GM23248 (cell line): Measurements from ENCODE around the gene MACC1. TPM values are rescaled to one million over a fixed set of nuclear protein-coding genes. Genes with fewer than 3 reads are reported as not detected.
A peak's percentile ranks its signal among the peaks of the same experiment; 100 is the strongest.

Experiments
- DNase-seq: peaks from one replicate; pipeline ENCODE4 v3.0.0-alpha.2; 2015
- H2AFZ ChIP-seq: fragments of 200-600 bp; sonication (generic); 2 replicates; pipeline ENCODE4 v1.6.1; 2016; ENCODE audit warnings: antibody characterized with exemption
- H3F3A ChIP-seq: fragments of 200-600 bp; sonication (generic); 2 replicates; pipeline ENCODE4 v1.6.1; 2016; ENCODE audit warnings: mild to moderate bottlenecking, antibody characterized with exemption, mixed run types; ENCODE audit not compliant: insufficient read depth
- H3K27ac ChIP-seq: fragments of 200-600 bp; sonication (generic); 2 replicates; pipeline ENCODE4 v1.5.1; 2016; ENCODE audit warnings: mild to moderate bottlenecking
- H3K27me3 ChIP-seq: fragments of 200-600 bp; sonication (generic); replicated peaks from 2 replicates; pipeline ENCODE4 v1.6.1; 2016; ENCODE audit warnings: mild to moderate bottlenecking; ENCODE audit not compliant: insufficient read depth
- H3K36me3 ChIP-seq: fragments of 200-600 bp; sonication (generic); 2 replicates; pipeline ENCODE4 v1.6.1; 2016; ENCODE audit warnings: low read depth, mild to moderate bottlenecking
- H3K4me1 ChIP-seq: fragments of 200-600 bp; sonication (generic); 2 replicates; pipeline ENCODE4 v1.6.1; 2016; ENCODE audit warnings: mild to moderate bottlenecking; ENCODE audit not compliant: insufficient read depth
- H3K4me2 ChIP-seq: fragments of 200-600 bp; sonication (generic); one replicate; pipeline ENCODE4 v1.6.1; 2016; ENCODE audit warnings: mild to moderate bottlenecking; ENCODE audit not compliant: unreplicated experiment
- H3K4me3 ChIP-seq: fragments of 200-600 bp; sonication (generic); 2 replicates; pipeline ENCODE4 v1.5.1; 2016; ENCODE audit warnings: mild to moderate bottlenecking
- H3K79me2 ChIP-seq: fragments of 200-600 bp; sonication (generic); 2 replicates; pipeline ENCODE4 v1.6.1; 2016; ENCODE audit warnings: mild to moderate bottlenecking; ENCODE audit not compliant: insufficient read depth
- H3K9ac ChIP-seq: fragments of 200-600 bp; sonication (generic); 2 replicates; pipeline ENCODE4 v1.6.1; 2016; ENCODE audit warnings: mild to moderate bottlenecking
- H3K9me2 ChIP-seq: fragments of 200-600 bp; sonication (generic); 2 replicates; pipeline ENCODE4 v1.6.1; 2016; ENCODE audit warnings: mixed run types, mild to moderate bottlenecking, moderate library complexity; ENCODE audit not compliant: insufficient read depth
- H3K9me3 ChIP-seq: fragments of 200-600 bp; sonication (generic); one replicate; pipeline ENCODE4 v1.6.1; 2017; ENCODE audit warnings: low read depth
- H4K20me1 ChIP-seq: fragments of 200-600 bp; sonication (generic); 2 replicates; pipeline ENCODE4 v1.6.0; 2016; ENCODE audit not compliant: insufficient read depth
- EZH2 ChIP-seq: fragments of 200-600 bp; sonication (generic); IDR thresholded peaks from 2 replicates; pipeline ENCODE4 v1.6.1; 2018; ENCODE audit warnings: antibody characterized with exemption, mild to moderate bottlenecking; ENCODE audit not compliant: insufficient read depth, poor library complexity, severe bottlenecking
- EZH2phosphoT487 ChIP-seq: fragments of 200-600 bp; sonication (generic); IDR thresholded peaks from 2 replicates; pipeline ENCODE4 v1.6.1; 2018; ENCODE audit warnings: antibody characterized with exemption, moderate library complexity, mild to moderate bottlenecking, low read depth; ENCODE audit not compliant: insufficient read depth
- WGBS, 2 experiments: methylation state at CpG; one replicate each; pipeline ENCODE4 v1.1.6; 2015 to 2017; ENCODE audit warnings: low lambda C conversion rate in 2 of 2, low coverage in 1 of 2; ENCODE audit errors: missing lambda C conversion rate in 2 of 2; 5-methylcytosine and 5-hydroxymethylcytosine counted together
- in situ Hi-C: fragments of 300-500 bp; cut with MboI; formaldehyde crosslinking; loops from 2 replicates; pipeline ENCODE4 v1.15.0; 2020
- polyA plus RNA-seq: library from polyadenylated mRNA; unstranded; fragments of >200 nt; fragmentation: Nextera tagmentation; extraction: Ambion mirVana; gene quantifications from 2 replicates; pipeline ENCODE4 v1.2.1, GENCODE V29; 2016
- total RNA-seq: library from RNA; depleted of rRNA; stranded (reverse); fragments of >200 nt; shearing (Covaris generic); gene quantifications from 2 replicates; pipeline ENCODE4 v1.2.3, GENCODE V29; 2014

MACC1 gene
- total and polyA plus RNA-seq, 2 experiments from 2014 or later: 0.05 to 0.11 TPM

GRCh38 chr7:20206104-20206896 is 10.9 kb downstream of the MACC1 start:
- whole genome bisulfite sequencing, 2 experiments: 71 to 81% methylated on average over 2 of the region's 2 CpGs

DNA sequence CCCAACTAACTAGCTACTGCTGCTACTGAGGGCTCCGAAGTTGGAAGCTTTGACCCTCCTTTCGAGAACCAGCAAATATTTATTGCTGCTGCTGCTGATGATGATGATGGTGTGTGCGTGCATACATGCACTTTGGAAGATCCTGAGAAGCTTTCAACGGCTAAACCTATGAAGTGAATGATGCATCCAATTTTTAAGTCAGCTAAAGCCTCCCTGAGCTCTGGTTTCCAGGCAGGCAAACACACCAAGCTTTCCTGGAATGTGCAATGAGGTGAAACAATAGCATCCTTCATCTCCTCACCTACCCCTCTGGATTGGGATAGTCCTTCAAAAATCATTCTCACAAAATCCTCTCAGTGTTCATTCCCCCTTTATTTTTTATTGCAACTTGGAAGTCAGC is 13.9 kb downstream of the MACC1 start:
- H4K20me1 ChIP-seq: no peaks in the 10 kb centered on the region
- DNase-seq: no peak
- H3K79me2 ChIP-seq: no peaks in the 10 kb centered on the region
- no peaks in the 10 kb centered on the region for H3K36me3 ChIP-seq
- H3K4me2 ChIP-seq: no peak overlapping the region
- no peaks in the 10 kb centered on the region for H3K9me3 ChIP-seq
- no peak overlapping the region for H3K27ac ChIP-seq
- H2AFZ ChIP-seq: 0 out of 2 replicates have a peak overlapping the region, but pooled peaks have one; percentile 12
- 37% methylated on average over 4 of the region's 4 CpGs for WGBS, 2 experiments
- H3K9me2 ChIP-seq: no peaks in the 10 kb centered on the region
- H3K9ac ChIP-seq: no peak overlapping the region
- no peaks in the 10 kb centered on the region for H3K27me3 ChIP-seq
- in situ Hi-C loops: no loop called here
- H3K4me1 ChIP-seq: peaks cover 19% of the 10 kb centered on the region
- H3K4me3 ChIP-seq: no peak overlapping the region
- TF ChIP-seq EZH2 (no peak), EZH2phosphoT487 (no peak)
- H3F3A ChIP-seq: peaks cover 14% of the 10 kb centered on the region

More at GRCh38 chr7:20206104-20206896, 10.9 kb downstream of the MACC1 start:
- no peaks in the 10 kb centered on the region for H3K79me2 ChIP-seq
- no peak overlapping the region for H3K27ac ChIP-seq
- no peaks in the 10 kb centered on the region for H4K20me1 ChIP-seq
- no peak overlapping the region for H3K9ac ChIP-seq
- H3F3A ChIP-seq: no peaks in the 10 kb centered on the region
- in situ Hi-C loops: no loop called here
- no peak overlapping the region for H3K4me2 ChIP-seq
- no peak overlapping the region for H3K4me3 ChIP-seq
- H3K27me3 ChIP-seq: no peaks in the 10 kb centered on the region
- no peaks in the 10 kb centered on the region for H3K9me2 ChIP-seq
- no peak for DNase-seq
- H2AFZ ChIP-seq: no peak overlapping the region
- no peaks in the 10 kb centered on the region for H3K4me1 ChIP-seq
- no peak for TF ChIP-seq EZH2phosphoT487
- no peak for TF ChIP-seq EZH2
- no peaks in the 10 kb centered on the region for H3K36me3 ChIP-seq
- H3K9me3 ChIP-seq: no peaks in the 10 kb centered on the region

GRCh38 chr7:20201380-20201779 is 15.8 kb downstream of the MACC1 start:
- Histone ChIP-seq H3K27ac (no peak overlapping the region), H3K4me3 (no peak overlapping the region), H3K4me1 (peaks cover 22% of the 10 kb centered on the region), H3K9me2 (no peaks in the 10 kb centered on the region), H3K9me3 (no peaks in the 10 kb centered on the region), H3K79me2 (no peaks in the 10 kb centered on the region), H3F3A (peaks cover 14% of the 10 kb centered on the region), H3K9ac (no peak overlapping the region), H4K20me1 (no peaks in the 10 kb centered on the region), H3K36me3 (no peaks in the 10 kb centered on the region), H2AFZ (no peak overlapping the region), H3K4me2 (no peak overlapping the region), H3K27me3 (no peaks in the 10 kb centered on the region)
- 79% methylated on average over 3 of the region's 3 CpGs for WGBS, 2 experiments
- TF ChIP-seq EZH2: no peak
- TF ChIP-seq EZH2phosphoT487: no peak
- no peak for DNase-seq
- in situ Hi-C loops: no loop called here

- H3K36me3 ChIP-seq: no peaks in the 10 kb centered on the region
- H3F3A ChIP-seq: peaks cover 14% of the 10 kb centered on the region
Measured at GRCh38 chr7:20200971-20201370, 16.2 kb downstream of the MACC1 start.

More at GRCh38 chr7:20200971-20201370, 16.2 kb downstream of the MACC1 start:
- Histone ChIP-seq H3K9me2 (no peaks in the 10 kb centered on the region), H4K20me1 (no peaks in the 10 kb centered on the region), H3K4me2 (no peak overlapping the region), H3K9me3 (no peaks in the 10 kb centered on the region), H3K79me2 (no peaks in the 10 kb centered on the region), H3K4me1 (peaks cover 22% of the 10 kb centered on the region), H2AFZ (no peak overlapping the region), H3K9ac (no peak overlapping the region), H3K27ac (no peak overlapping the region), H3K4me3 (no peak overlapping the region), H3K27me3 (no peaks in the 10 kb centered on the region)
- DNase-seq: no peak
- in situ Hi-C loops: no loop called here
- TF ChIP-seq EZH2 (no peak), EZH2phosphoT487 (no peak)
